ENCODE results near the gene IFI6. TPM values are rescaled to one million over a fixed set of nuclear protein-coding genes. Genes with fewer than 3 reads are reported as not detected.

The IFI6 gene
- total RNA-seq, 4 donors from 2014 or later: 120 to 174 (median 150) TPM

DNA sequence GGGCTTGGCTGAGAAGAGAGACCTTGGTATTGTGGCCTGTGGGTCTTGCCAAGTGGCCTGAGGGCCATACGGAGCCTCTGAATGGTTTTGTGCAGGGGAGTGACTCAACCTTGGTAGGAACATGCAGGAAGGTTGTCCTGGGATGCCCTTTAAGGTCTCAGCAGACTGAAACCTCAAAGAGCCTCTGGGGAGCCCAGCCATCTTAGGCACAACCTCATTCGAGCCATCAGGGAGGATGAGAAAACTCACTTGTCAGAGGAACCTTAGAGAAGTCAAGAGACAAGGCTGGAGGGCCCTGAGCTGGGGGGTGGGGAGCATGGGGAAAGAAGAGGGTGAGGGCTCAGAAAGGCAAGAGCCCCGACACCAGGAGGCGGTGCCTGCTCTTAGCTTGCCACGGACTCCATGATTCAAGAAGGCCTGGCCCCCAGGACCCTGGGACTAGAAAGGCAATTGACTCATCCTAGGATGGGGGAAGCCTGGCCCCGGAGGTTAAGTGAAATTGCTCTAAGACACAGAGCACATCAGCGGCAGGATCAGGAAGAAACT is 13.0 kb downstream of the IFI6 start:
- Histone ChIP-seq H3K4me1 (peaks cover 0 to 39% of the 10 kb centered on the region in 2 donors), H3K9me3 (no peaks in the 10 kb centered on the region), H3K36me3 (no peaks in the 10 kb centered on the region), H3K27ac (peak overlapping the region; percentile 85 to 95 (median 85)), H3K4me3 (replicated peaks in 1 of 3) (no peak overlapping the region), H3K27me3 (no peaks in the 10 kb centered on the region)
- intact Hi-C loops (cut with DNase I): loop anchor here (5.0 kb wide), 1 partner anchor 107 kb away; no protein-coding TSS in a partner anchor
- TF ChIP-seq POLR2A (IDR thresholded peaks at IDR 0.05): no peak
- TF ChIP-seq, protein P1, sequence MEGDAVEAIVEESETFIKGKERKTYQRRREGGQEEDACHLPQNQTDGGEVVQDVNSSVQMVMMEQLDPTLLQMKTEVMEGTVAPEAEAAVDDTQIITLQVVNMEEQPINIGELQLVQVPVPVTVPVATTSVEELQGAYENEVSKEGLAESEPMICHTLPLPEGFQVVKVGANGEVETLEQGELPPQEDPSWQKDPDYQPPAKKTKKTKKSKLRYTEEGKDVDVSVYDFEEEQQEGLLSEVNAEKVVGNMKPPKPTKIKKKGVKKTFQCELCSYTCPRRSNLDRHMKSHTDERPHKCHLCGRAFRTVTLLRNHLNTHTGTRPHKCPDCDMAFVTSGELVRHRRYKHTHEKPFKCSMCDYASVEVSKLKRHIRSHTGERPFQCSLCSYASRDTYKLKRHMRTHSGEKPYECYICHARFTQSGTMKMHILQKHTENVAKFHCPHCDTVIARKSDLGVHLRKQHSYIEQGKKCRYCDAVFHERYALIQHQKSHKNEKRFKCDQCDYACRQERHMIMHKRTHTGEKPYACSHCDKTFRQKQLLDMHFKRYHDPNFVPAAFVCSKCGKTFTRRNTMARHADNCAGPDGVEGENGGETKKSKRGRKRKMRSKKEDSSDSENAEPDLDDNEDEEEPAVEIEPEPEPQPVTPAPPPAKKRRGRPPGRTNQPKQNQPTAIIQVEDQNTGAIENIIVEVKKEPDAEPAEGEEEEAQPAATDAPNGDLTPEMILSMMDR (IDR thresholded peaks at IDR 0.05): no peak
- no peak for DNase-seq
- WGBS, 2 donors: 52 to 62% methylated on average over 5 to 7 of the region's 7 CpGs

GRCh38 chr1:27656157-27656893 is 15.7 kb downstream of the IFI6 start:
- Histone ChIP-seq H3K4me3 (replicated peaks in 1 of 3) (no peak overlapping the region), H3K27ac (peak overlapping the region; percentile 18 to 65 (median 52)), H3K9me3 (no peaks in the 10 kb centered on the region), H3K4me1 (peaks cover 0 to 32% of the 10 kb centered on the region in 2 donors), H3K36me3 (no peaks in the 10 kb centered on the region), H3K27me3 (no peaks in the 10 kb centered on the region)
- intact Hi-C loops (cut with DNase I): loop anchor here (5.0 kb wide), 1 partner anchor 104 kb away; no protein-coding TSS in a partner anchor
- DNase-seq: peak; percentile 52 to 57
- WGBS, 2 donors: 75 to 76% methylated on average over 6 to 7 of the region's 7 CpGs
- TF ChIP-seq POLR2A (IDR thresholded peaks at IDR 0.05): no peak
- TF ChIP-seq, protein P1 (IDR thresholded peaks at IDR 0.05): peak in 2 of 6 experiments; percentile 14 to 17

DNA sequence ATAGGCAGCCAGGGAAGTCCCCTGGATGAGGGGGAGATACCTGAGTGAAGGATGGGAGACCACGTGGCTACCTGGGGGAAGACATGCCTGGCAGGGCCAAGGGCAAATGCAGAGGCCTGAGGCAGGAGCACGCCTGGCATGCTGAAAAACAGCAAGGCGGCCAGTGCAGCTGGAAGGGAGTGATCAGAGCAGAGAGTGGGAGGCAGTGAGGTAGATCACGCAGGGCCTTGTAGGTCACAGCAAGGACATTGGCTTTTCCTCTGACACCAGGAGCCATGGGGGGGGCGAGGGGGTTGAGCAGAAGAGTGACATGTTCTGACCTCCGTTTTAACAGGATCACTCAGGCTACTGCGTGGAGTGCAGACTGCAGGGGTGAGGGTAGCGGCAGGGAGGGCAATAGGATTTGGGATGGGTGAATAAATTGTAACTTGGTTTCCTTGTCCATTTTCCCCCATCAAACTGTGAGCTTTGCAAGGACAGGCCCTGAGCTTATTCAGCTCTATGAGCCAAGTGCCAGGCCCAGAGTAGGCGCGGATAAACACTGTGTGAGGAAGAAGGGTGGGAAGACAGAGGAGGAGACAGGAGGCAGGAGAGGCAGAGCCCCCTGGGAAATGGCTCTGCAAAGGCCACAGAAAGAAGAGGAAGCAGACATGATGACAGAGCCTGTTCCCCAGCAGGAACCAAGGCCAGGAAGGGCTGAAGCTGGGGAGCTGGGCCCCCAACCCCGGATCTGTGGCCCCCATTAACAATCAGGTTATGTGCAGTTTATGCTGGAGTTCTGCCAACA is 16.6 kb downstream of the IFI6 start:
- 74 to 75% methylated on average over 11 of the region's 11 CpGs for WGBS, 2 donors

GRCh38 chr1:27652111-27652864 is 19.7 kb downstream of the IFI6 start:
- no peaks in the 10 kb centered on the region for H3K36me3 ChIP-seq
- no peak for DNase-seq
- H3K27ac ChIP-seq: no peak overlapping the region
- TF ChIP-seq, protein P1 (IDR thresholded peaks at IDR 0.05): no peak
- TF ChIP-seq POLR2A (IDR thresholded peaks at IDR 0.05): no peak
- intact Hi-C loops (cut with DNase I): no loop called here
- no peak overlapping the region for H3K4me3 ChIP-seq (replicated peaks in 1 of 3)
- WGBS, 2 donors: 87 to 93% methylated on average over 5 of the region's 5 CpGs
- no peaks in the 10 kb centered on the region for H3K27me3 ChIP-seq
- no peaks in the 10 kb centered on the region for H3K9me3 ChIP-seq
- H3K4me1 ChIP-seq: peaks cover 0 to 16% of the 10 kb centered on the region in 2 donors

More for the DNA sequence above, 16.6 kb downstream of the IFI6 start:
- TF ChIP-seq, protein P1 (IDR thresholded peaks at IDR 0.05): no peak
- TF ChIP-seq POLR2A (IDR thresholded peaks at IDR 0.05): no peak
- no peak for DNase-seq
- Histone ChIP-seq H3K27me3 (no peaks in the 10 kb centered on the region), H3K4me3 (replicated peaks in 1 of 3) (no peak overlapping the region), H3K36me3 (no peaks in the 10 kb centered on the region), H3K27ac (peak overlapping the region in 2 of 3 donors; percentile 52 to 65), H3K4me1 (peaks cover 0 to 29% of the 10 kb centered on the region in 2 donors), H3K9me3 (no peaks in the 10 kb centered on the region)
- intact Hi-C loops (cut with DNase I): loop anchor here (5.0 kb wide), 1 partner anchor 103 kb away; no protein-coding TSS in a partner anchor

Data from thyroid gland (tissue), 4 donors.